ENCODE results near the gene HACD2.

Gene HACD2

GRCh38 chr3:123543950-123544349 is 40.9 kb downstream of the HACD2 start:
- TF ChIP-seq CTCF (IDR thresholded peaks at IDR 0.05) = no peak

- no peak for TF ChIP-seq CTCF (IDR thresholded peaks at IDR 0.05)
Measured at GRCh38 chr3:123540285-123540684, 44.6 kb downstream of the HACD2 start.

- TF ChIP-seq CTCF (IDR thresholded peaks at IDR 0.05) = no peak
Measured at GRCh38 chr3:123536153-123536895, 48.5 kb downstream of the HACD2 start.

GRCh38 chr3:123535580-123535979 is 49.3 kb downstream of the HACD2 start:
- TF ChIP-seq CTCF (IDR thresholded peaks at IDR 0.05) = no peak

GRCh38 chr3:123534264-123534663 is 50.6 kb downstream of the HACD2 start:
- no peak for TF ChIP-seq CTCF (IDR thresholded peaks at IDR 0.05)

GRCh38 chr3:123533554-123534159 is 51.2 kb downstream of the HACD2 start:
- no peak for TF ChIP-seq CTCF (IDR thresholded peaks at IDR 0.05)

- no peak for TF ChIP-seq CTCF (IDR thresholded peaks at IDR 0.05)
Measured at GRCh38 chr3:123528130-123528529, 56.7 kb downstream of the HACD2 start.

Measured in LNCAP (cell line).